ENCODE measurements around the gene ACY1.
A peak's percentile ranks its signal among the peaks of the same experiment; 100 is the strongest.

Gene ACY1

GRCh38 chr3:51946796-51947195 lies 36.5 kb upstream of the ACY1 start:
- no peak for DNase-seq

GRCh38 chr3:51947215-51947900 lies 36.0 kb upstream of the ACY1 start:
- DNase-seq, result no peak

- DNase-seq, result no peak
Measured at GRCh38 chr3:51948016-51948580, 35.2 kb upstream of the ACY1 start.

GRCh38 chr3:51949121-51949520 lies 34.2 kb upstream of the ACY1 start:
- no peak for DNase-seq

GRCh38 chr3:51950899-51951298 lies 32.4 kb upstream of the ACY1 start:
- DNase-seq, result no peak

GRCh38 chr3:51953445-51953844 lies 29.9 kb upstream of the ACY1 start:
- no peak for DNase-seq

- DNase-seq, result no peak
Measured at GRCh38 chr3:51954105-51954504, 29.2 kb upstream of the ACY1 start.

- DNase-seq, result no peak
Measured at GRCh38 chr3:51954713-51955112, 28.6 kb upstream of the ACY1 start.

GRCh38 chr3:51955175-51955892 lies 28.0 kb upstream of the ACY1 start, which contains the start of gene GPR62:
GPR62 (plus strand) TSS chr3:51955381; CDS start chr3:51955653, 272 bp downstream.
- no peak for DNase-seq

- peak; percentile 52 for DNase-seq
Measured at GRCh38 chr3:51955893-51956770, 27.2 kb upstream of the ACY1 start.

- DNase-seq, result no peak
Measured at GRCh38 chr3:51957520-51958205, 25.7 kb upstream of the ACY1 start.

GRCh38 chr3:51958603-51959521 lies 24.5 kb upstream of the ACY1 start:
- no peak for DNase-seq

- no peak for DNase-seq
Measured at GRCh38 chr3:51959651-51960050, 23.7 kb upstream of the ACY1 start.

GRCh38 chr3:51960386-51960785 lies 22.9 kb upstream of the ACY1 start:
- DNase-seq, result no peak

- no peak for DNase-seq
Measured at GRCh38 chr3:51961011-51961410, 22.3 kb upstream of the ACY1 start.

GRCh38 chr3:51961602-51962569 lies 21.4 kb upstream of the ACY1 start:
- DNase-seq, result no peak

- no peak for DNase-seq
Measured at GRCh38 chr3:51962854-51963530, 20.3 kb upstream of the ACY1 start.

- DNase-seq, result no peak
Measured at GRCh38 chr3:51963951-51964451, 19.3 kb upstream of the ACY1 start.

- DNase-seq, result no peak
Measured at GRCh38 chr3:51964521-51964920, 18.8 kb upstream of the ACY1 start.
